Stimulated activated CD4-positive, alpha-beta T cell treated with anti-CD3 and anti-CD28 coated beads, TNF-alpha, amount 100 ng/mL, for 1 hour (primary cell): ENCODE results near the gene LPCAT2.

ENCODE experiments used
- DNase-seq, 3 donors: peaks; one replicate each; pipeline ENCODE4 v3.0.0-alpha.2; 2020; ENCODE audit warnings: low read depth in 3 of 3, low spot score in 1 of 3

The LPCAT2 gene

DNA sequence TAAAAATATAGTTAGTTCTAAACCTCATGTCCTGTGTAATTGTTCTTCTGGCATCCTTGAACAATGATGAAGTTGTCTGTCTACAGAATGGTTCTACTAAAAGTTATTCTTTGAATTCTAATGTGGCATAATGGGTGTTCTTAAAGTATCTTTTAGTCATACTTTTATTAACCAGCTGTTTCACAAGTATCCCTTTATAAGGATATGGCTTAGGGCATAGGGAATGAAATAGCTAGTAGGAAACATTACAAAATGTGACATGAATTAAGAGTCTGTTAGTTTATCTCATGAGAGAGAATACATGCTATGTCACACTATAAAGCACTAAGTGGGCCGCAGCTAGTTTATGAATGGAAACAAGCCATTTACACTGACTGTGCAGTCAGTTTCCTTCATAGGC is 31.3 kb downstream of the LPCAT2 start:
- DNase-seq, result no peak

DNA sequence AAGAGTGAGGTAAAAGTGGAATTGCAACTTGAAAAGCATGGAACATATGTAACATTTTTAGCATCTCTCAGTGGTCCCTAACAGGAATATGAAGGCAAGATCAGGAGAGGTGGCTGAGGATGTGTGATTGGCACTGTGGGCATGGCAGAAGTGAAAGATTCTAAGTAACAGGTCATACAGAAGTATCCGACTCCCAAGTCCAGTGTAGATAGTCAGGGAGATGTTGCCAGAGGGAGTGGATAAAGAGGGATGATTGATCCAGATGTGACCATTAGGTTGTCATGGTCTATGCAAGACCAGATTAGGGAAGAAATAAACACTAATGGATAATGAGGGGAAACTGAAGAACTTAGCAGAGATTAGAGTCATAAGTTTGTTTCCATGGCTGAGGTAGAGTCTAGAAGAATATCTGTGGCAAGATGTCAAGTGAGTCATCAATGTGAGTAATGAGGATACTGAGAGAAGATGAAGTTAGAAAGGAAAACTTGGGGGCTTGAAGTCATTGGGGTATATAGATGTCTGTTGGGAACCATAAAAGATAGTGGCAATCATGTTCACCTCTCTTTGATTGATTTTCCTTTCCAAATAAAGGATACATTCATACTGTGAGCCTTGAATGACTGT is 33.7 kb downstream of the LPCAT2 start:
- DNase-seq, result no peak

DNA sequence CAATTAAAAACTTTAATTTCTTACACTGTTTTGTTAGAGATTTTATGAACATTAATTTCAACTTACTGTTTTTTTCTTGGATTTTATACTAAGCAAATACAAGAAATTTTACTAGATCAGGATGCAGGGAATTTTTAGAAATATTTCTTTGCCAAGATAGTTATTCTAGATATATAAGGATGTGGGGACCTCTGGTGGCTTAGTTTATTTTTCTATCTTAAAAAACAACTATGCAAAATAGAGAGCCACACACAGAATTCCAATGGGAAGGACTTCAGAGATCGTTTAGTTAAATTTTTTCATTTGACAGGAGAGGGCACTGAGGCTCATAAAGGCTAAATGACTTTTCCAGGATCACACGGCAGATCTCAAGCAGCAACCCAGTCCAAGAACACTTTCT is 34.6 kb downstream of the LPCAT2 start:
- no peak for DNase-seq

DNA sequence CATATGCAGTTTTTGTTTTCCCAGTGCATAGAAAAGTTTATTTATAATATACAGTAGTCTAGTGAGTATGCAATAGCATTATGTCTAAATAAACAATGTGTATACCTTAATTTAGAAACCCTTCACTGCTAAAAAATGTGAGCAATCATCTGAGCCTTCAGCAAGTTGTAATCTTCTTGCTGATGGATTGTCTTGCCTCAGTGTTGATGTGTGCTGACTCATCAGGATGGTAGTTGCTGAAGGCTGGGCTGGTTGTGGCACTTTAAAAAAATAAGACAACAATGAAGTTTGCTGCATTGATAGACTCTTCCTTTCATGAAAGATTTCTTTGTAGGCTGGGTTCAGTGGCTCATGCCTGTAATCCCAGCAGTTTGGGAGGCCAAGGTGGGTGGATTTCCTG is 43.7 kb downstream of the LPCAT2 start:
- DNase-seq, result no peak

DNA sequence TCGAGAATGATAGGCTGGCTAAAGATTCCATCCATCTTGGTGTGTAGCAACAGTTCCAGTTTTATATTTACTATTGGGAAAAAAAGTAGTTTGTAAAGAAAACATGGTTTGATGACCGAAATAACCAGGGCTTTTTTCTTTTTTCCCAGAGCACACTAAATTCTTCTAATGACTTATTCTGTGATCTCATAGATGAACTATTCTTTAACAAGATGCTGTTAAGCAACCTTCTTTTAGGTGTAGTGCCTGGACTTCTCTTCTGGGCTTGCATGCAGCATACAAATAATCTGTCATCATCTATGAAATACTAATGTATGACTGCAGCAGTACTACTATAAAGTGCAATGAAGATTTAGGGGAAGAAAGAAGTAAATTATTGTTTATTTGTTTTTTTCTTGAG is 46.6 kb downstream of the LPCAT2 start:
- DNase-seq, result no peak

DNA sequence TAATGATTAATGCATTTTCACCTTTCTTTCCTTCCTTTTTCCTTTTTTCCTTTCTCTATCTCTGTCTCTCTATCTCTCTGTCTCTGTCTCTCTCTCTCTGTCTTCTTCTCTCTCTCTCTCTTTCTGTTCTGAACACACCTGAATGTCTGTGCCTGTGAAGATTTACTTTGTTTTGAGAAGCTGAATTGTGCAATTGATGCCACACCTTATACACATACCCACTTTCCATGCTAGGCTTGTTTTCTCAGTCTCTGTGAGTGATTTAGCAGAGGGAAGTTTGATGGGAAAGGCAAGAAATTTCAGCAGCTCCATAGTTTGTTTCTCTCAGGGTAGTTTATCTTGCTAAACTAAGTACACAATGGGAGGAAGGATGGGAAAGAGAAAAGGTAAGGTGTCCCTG is 48.3 kb downstream of the LPCAT2 start:
- no peak for DNase-seq

DNA sequence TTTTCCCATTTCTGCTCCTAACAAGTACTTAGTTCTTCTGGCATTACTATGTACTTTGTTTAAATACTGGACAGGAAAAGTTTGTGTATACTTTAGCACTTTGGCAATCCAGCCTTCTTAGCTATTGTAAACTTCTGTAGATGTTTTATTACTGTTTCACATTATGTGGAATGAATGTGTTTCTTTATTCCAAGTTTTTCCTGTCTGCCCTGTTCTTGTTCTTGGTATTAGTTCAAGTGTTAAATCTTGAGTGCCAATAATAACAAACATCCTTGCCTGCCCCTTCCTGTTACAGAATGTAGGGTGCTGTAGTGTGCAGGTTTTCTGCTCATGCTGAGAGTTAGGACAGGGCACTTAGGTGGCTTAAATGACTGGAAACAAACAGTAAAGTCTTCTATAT is 50.4 kb downstream of the LPCAT2 start:
- DNase-seq, result no peak

DNA sequence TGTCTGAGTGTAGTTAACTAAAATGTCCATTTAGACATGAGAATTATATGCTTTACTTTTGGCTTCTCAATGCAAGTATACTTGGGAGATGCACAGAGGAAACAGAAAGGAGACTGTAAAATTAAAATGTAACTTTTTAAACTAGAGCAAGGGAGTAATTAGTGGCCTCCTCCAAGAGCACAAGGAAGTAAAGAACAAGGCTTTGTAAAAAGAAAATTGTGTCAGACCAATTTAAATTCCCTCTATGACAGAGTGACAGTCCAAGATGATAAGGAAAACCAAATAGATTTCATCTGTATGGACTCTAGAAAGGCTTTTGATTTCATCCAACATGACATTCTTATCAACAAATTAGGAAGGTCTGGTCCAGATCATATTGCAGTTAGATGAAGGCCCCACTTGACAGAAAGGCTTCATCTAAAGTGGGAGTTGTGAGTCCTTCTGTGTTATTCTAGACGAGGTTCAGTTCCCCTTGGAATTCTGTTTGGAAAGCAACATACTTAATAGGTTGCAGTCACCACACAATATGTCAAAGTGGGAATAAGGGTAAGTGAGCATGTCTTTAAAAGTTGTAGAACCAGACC is 51.2 kb downstream of the LPCAT2 start:
- no peak for DNase-seq

DNA sequence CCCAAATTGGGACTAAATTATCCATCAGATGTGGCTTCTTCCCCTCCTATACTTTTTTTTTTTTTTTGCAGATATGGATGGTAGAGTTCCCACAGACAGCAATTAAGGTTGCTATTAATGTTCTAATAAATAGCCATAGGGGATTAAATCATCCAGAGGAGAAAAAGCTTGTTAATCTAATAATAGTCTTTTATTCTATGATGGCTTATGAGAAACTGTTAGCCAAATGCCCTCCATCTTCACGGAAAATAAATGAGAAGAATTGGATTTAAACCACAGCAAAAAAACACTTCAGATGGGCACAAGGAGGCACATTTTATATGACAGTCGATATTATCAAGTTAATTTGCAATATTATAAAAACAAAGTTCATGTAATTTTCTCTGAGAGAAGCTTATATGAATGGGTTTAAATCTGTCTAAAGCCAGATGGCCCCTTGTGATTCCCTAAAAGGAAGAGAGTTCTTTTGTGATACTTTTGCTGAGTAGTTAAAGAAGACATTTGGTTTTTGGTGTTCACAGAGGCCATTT is 52.5 kb downstream of the LPCAT2 start:
- no peak for DNase-seq

DNA sequence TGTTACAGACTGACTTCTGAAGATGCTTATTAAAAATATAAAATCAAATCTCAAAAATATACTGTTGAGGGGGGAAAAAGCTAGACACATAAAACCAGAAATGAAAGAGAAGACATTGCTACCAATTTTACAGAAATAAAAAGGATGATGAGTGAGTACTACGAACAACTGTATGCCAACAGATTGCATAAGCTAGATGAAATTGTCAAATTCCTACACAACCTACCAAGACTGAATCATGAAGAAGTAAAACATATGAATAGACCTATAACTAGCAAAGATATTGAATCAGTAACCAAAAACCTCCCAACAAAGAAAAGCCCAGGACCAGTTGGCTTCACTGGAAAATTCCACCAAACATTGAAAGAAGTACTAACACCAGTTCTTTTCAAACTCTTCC is 54.1 kb downstream of the LPCAT2 start:
- DNase-seq, result no peak

DNA sequence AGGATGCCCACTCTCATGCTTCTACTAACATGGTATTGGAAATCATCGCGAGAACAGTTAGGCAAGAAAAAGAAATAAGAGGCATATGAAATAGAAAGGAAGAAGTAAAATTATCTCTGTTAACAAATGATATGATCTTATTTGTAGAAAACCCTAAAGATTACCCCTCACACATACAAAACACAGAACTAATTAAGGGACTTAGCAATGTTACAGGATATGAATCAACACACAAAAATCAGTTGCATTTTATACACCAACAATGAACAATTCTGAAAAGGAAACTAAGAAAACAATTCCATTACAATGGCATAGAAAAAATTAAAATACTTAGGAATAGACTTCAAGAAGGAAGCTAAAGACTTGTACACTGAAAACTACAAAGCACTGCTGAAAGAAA is 54.9 kb downstream of the LPCAT2 start:
- no peak for DNase-seq

DNA sequence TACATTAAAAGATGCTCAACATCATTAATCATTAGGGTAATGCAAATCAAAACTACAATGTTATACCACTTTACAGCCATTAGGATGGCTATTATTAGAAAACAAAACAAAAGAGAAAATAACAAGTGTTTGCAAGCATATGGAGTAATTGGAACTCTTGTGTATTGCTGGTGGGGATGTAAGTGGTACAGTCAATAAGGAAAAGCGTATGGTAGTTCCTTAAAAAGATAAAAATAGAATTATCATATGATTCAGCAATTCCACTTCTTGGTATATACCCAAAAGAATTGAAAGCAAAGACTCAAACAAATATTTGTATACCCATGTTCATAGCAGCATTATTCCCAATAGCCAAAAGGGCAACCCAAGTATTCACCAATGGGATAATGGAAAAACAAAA is 56.2 kb downstream of the LPCAT2 start:
- DNase-seq, result no peak

DNA sequence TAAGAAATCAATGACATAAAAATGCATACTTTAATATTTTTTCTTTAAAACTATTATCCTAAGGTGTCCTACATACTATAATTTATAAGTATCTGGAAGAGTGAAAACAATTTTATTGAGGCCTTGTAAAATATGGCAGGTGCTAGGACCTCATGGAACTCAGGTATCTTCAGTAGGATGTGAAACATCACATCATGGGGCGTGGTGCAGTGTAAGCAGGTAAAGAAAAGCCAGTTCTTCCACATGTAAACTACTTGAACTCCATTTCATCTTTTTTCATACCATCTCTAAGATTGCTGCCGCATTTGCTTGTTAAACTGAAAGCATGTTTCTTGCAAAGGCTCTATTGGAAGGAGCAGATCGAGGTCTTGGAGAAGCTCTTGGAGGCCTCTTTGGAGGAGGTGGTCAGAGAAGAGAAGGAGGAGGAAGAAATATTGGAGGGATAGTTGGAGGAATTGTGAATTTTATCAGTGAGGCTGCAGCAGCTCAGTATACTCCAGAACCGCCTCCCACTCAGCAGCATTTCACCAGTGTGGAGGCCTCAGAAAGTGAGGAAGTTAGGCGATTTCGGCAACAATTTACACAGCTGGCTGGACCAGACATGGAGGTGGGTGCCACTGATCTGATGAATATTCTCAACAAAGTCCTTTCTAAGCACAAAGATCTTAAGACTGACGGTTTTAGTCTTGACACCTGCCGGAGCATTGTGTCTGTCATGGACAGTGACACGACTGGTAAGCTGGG is 57.7 kb downstream of the LPCAT2 start, which contains the start of gene CAPNS2:
CAPNS2 (plus strand) TSS at position 253 of the 744 bp plus-strand sequence; CDS start at position 326, 73 bp downstream.
- no peak for DNase-seq

DNA sequence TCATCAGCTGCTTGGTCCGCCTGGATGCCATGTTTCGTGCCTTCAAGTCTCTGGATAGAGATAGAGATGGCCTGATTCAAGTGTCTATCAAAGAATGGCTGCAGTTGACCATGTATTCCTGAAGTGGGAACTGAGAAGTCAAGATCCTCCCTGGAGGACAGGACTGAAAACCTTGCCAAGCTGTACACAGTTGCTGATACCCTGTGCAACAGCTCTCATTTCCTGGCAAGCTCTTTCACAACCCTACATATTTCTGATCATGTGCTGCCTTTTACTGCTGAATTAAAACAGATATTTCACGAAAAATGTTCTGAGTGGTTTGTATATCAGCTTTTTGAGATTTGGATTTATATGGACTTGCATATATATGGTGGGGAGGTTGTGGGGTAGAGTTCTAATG is 58.5 kb downstream of the LPCAT2 start:
- DNase-seq, result no peak

DNA sequence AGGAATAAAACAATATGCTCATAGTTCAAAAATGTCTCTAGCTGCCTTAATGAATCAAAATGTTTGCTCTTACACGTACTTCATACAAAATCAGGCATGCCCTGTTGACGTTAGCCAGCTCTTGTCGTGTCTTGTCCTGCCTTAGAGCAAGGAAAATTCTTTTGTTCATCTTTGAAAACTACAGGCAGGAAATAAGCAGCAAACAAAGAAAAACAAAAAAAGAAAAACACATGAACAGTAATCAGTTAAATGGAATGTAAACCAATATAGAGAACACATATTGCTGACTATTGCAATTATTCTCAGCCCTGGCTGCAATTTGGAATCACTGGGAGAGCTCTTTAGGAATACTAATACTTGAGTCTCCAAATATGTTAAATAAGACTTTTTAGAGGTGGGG is 59.3 kb downstream of the LPCAT2 start:
- DNase-seq, result no peak

DNA sequence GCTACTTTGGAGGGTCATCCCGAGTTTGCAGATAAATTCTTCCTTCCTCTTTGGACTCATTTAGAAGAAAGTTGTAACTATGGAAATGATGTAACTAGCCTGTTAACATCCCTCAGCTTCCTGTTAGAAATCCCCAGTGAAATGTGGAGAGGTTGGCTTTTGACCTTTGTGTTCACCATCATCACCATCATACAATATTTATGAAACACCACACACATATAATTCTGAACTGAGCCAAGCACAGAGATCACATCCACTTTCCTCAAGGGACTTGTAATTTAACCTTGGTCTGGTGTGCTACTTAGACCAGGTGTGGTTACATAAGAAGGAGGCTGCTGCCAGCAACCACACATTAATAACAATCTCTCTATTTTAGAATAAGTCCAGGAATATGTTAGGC is 60.2 kb downstream of the LPCAT2 start:
- DNase-seq, result no peak

DNA sequence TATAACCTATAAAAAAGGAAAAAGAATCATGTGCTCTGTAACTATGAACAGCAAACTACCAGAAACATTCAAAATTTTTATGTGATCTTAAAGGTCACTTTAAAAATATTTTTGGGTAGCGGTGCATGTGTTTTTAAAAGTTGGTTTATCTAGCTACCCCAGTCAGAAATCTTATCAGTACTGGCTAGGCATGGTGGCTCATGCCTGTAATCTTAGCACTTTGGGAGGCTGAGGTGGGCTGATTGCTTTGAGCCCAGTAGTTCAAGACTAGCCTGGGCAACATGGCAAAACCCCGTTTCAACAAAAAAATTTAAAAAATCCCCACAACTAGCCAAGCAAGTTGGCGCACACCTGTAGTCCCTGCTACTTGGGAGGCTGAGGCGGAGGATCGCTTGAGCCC is 61.3 kb downstream of the LPCAT2 start:
- no peak for DNase-seq

DNA sequence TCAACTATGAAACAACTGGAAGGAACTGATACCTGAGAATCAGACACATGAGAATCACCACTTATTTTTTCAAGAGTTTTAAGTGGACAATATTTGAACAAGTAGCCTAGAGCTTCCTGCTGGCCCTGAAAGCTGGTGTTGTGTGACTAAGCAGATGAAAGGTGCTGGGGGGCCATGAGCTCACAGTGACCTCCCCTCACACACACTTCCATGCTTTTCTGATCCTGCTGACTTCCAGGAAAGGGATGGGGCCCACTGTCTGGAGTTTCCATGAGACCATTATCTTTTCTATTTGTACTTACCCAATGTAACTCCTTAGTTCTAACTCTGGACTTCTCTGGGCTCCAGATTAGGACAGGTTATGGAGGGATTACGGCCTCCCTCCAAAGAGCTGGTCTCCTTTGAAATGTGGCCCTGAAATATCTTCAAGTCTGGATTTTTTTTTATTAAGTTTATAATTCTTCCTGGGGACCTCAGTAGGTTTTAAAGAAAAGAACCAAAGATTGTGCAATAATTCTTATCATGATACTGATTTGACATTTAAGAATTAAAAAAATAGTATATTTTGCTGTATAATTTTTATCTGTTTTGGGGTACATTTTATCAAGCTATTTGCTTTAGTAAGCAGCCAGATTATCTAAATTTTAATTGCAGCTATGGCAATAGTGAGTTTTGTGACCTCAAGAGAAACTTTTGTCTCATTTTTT is 62.5 kb downstream of the LPCAT2 start:
- DNase-seq, result no peak

DNA sequence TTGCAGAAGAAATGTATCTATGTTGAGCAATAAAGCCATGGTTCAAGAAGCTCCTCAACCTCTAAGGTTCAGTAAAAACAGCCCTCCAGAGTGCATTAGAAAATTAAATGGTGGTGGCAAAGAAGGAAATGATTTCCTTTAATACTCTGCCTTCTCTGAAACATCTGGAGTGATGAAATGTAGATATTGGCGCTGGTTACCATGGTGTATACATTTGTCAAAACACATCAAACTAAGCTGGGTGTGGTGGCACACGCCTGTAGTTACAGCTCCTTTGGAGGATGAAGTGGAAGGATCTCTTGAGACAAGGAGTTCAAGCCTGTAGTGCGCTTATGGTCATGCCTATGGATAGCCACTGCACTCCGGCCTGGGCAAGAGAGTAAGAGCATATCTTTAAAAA is 63.6 kb downstream of the LPCAT2 start:
- no peak for DNase-seq

DNA sequence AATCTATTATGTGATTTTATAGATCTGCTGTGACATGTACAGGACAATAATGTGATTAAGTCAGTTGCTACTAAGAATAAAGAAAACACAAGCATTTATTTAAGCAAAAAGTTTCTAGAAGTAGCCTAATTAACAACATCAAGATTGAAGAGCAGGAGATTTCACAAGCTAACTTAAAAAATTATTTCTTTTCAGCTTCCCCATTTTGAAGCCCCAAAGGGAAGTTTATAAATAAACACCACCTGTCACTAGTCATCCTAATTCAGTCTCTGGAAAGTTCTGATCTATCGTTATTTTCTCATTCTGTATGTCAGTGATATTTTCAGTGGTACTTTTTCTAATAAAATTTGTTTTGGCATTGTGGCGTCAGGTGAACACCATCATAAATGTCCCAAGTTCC is 65.9 kb downstream of the LPCAT2 start:
- no peak for DNase-seq

DNA sequence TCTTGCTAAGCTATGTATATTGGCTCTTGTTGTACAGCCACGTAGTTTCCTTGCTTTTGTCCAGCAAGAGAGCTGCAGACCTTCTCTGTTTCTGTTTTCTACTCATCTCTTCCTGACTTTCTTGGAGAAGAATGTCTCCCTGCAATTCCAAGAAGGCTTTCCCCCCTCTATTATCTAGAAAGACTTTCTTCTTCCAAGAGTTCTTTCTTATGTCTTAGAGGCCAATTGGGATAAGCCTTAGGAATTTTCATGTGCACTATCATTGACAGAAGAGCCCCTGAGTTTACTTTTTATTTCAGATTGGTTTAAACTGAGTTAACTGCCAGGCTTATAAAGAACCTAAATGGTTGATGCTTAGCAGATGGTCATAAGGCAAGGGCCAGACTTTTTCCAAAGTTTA is 66.6 kb downstream of the LPCAT2 start:
- no peak for DNase-seq

DNA sequence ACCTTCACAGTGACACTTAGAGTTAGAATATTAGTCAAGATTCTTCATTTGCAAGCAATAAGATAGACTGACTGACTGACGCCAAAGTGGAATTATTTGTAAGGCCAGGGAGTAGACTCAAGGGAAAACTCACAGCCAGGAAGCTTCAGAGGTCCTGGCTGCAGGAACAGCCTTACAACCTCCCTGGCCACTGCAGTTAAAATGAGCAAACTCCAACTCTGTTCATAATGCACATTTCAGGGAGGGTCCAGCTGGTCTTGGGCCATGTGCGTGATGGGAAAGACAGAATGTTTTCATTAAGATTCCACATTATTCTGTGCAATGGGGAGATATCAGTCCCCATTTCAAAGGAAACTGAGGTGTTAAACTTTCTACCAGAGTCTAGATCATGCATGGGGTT is 67.5 kb downstream of the LPCAT2 start:
- no peak for DNase-seq
